HepG2 (cell line): ENCODE measurements around the gene JPT2.

ENCODE experiments used
- ZNF282 ChIP-seq: fragments of 450-650 bp; IDR thresholded peaks from 2 replicates; pipeline ENCODE4 v1.6.1; 2018; ENCODE audit not compliant: partially characterized antibody
- ZNF639 ChIP-seq: conservative IDR thresholded peaks from 2 replicates; pipeline ENCODE4 v1.6.1; 2018; ENCODE audit warnings: missing genetic modification reagents
- TF ChIP-seq, protein P1 (sequence below): IDR thresholded peaks from 2 replicates; pipeline ENCODE4 v1.6.1; 2012; ENCODE audit warnings: low read depth, low read length, improper control_type of control experiment
- TF ChIP-seq, protein P2 (sequence below): sonication (generic); formaldehyde crosslinking; IDR thresholded peaks from 2 replicates; pipeline ENCODE4 v1.4.0; 2020; ENCODE audit warnings: mild to moderate bottlenecking, missing genetic modification reagents

DNA sequence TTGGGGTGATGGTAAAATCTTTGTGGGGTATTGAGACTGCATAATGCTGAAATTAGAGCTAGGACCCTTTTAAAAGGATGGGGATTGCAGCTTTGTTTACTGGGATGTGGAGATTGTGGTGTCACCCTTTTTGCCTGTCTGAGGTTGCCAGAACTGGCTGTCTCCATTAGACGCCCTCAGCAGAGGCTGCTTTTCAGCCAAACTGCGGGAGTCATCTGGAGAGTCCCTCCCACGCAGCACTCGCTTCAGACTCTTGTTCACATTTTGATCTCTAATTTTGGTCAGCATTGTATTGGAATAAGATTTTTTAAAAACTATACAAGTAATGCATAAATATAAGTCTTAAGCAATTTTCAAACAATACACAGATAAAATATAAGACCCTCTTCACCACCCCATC, 27.9 kb upstream of the JPT2 start:
- TF ChIP-seq, protein P1, sequence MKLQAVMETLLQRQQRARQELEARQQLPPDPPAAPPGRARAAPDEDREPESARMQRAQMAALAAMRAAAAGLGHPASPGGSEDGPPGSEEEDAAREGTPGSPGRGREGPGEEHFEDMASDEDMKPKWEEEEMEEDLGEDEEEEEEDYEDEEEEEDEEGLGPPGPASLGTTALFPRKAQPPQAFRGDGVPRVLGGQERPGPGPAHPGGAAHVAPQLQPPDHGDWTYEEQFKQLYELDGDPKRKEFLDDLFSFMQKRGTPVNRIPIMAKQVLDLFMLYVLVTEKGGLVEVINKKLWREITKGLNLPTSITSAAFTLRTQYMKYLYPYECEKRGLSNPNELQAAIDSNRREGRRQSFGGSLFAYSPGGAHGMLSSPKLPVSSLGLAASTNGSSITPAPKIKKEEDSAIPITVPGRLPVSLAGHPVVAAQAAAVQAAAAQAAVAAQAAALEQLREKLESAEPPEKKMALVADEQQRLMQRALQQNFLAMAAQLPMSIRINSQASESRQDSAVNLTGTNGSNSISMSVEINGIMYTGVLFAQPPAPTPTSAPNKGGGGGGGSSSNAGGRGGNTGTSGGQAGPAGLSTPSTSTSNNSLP: no peak
- TF ChIP-seq, protein P2, sequence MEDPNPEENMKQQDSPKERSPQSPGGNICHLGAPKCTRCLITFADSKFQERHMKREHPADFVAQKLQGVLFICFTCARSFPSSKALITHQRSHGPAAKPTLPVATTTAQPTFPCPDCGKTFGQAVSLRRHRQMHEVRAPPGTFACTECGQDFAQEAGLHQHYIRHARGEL (CRISPR knock-in tag): no peak
- TF ChIP-seq ZNF282 (no peak), ZNF639 (CRISPR knock-in tag) (no peak)
